COLO829 (cell line): ENCODE results near the gene RAD50.
"Not testable (repeated sequence)": the region's sequence is repeated elsewhere in the genome, so short reads cannot be mapped to it uniquely, and the experiment has no call there.

Source experiments
- DNase-seq: peaks from one replicate; pipeline ENCODE4 v3.0.0; 2012; ENCODE audit warnings: low spot score

RAD50 gene

GRCh38 chr5:132557478-132558172, 848 bp downstream of the RAD50 start:
- no peak for DNase-seq

GRCh38 chr5:132559383-132560060, 2.7 kb downstream of the RAD50 start:
- no peak for DNase-seq

DNA sequence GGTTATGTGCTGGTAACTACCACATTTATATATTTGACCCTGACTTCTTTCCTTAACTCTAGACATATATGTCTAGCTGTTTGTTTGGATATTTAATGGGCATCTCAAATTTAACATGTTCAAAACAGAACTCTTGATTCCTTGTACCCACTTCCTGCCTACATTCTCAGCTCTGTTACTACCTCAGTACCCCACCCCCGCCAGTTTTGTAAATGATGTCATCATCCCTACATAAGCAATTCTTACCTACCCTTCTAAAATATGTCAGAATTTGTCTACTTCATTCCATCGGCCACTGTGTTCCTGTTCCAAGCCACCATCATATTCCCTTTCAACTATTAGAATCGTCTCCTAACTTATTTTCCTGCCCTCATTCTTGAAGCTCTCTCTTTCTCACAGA, 4.8 kb downstream of the RAD50 start:
- no peak for DNase-seq

GRCh38 chr5:132564555-132564954, 7.8 kb downstream of the RAD50 start:
- not testable (repeated sequence) for DNase-seq

GRCh38 chr5:132566657-132567056, 9.9 kb downstream of the RAD50 start:
- no peak for DNase-seq

GRCh38 chr5:132576123-132576522, 19.3 kb downstream of the RAD50 start:
- DNase-seq: no peak

DNA sequence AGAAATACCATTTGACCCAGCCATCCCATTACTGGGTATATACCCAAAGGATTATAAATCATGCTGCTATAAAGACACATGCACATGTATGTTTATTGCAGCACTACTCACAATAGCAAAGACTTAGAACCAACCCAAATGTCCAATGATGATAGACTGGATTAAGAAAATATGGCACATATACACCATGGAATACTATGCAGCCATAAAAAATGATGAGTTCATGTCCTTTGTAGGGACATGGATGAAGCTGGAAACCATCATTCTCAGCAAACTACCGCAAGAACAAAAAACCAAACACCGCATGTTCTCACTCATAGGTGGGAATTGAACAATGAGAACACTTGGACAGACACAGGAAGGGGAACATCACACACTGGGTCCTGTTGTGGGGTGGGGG, 27.8 kb downstream of the RAD50 start:
- DNase-seq: not testable (repeated sequence)

- DNase-seq: no peak
These were observed 29.3 kb downstream of the RAD50 start for GRCh38 chr5:132586063-132586462.

- no peak for DNase-seq
These were observed 32.7 kb downstream of the RAD50 start for GRCh38 chr5:132589467-132589866.

DNA sequence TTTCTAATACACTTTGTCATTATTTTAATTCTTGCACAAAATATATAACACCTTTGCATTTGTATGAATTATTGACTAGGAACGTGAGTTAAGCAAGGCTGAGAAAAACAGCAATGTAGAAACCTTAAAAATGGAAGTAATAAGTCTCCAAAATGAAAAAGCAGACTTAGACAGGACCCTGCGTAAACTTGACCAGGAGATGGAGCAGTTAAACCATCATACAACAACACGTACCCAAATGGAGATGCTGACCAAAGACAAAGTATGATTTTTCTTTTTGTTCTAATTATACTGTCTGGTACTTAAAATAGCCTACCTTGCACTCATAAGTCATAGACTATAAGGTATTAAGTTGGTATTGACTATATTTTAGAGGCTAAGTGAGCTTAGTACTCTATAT, 34.4 kb downstream of the RAD50 start:
- DNase-seq: peak; percentile 0

- DNase-seq: no peak
These were observed 35.7 kb downstream of the RAD50 start for GRCh38 chr5:132592521-132592920.

- DNase-seq: no peak
These were observed 37.4 kb downstream of the RAD50 start for GRCh38 chr5:132594170-132594569.

DNA sequence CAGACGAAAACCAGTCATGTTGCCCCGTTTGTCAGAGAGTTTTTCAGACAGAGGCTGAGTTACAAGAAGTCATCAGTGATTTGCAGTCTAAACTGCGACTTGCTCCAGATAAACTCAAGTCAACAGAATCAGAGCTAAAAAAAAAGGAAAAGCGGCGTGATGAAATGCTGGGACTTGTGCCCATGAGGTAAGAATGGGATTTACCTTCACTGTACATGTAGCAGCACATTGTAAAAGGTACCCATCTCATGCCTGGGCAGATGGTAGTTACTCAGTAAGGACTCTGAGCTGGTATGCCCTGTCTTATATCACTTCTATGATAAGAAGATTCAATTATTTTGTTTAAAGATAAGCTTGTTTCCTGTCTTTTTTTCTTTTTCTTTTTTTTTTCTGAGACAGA, 38.8 kb downstream of the RAD50 start:
- no peak for DNase-seq

- no peak for DNase-seq
These were observed 44.4 kb downstream of the RAD50 start for GRCh38 chr5:132601071-132601728.

DNA sequence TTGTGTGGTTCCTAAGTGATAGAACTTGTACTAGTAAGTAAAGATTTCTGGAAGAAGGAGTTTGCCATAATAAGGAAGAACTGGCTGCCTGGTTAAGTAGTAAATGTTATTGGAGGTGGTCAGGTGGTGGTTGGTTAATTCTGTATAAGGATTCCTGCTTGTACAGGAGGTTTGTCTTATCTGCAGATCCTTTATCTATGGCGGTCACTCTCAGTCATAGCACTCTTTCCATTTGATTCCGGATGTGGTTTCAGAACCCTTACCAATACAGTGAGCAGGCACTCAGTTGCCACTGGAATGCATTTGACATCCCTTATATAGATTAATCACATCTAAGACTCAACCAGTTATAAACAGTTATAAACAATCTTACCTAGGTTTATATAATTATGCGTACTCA, 50.3 kb downstream of the RAD50 start:
- DNase-seq: no peak

DNA sequence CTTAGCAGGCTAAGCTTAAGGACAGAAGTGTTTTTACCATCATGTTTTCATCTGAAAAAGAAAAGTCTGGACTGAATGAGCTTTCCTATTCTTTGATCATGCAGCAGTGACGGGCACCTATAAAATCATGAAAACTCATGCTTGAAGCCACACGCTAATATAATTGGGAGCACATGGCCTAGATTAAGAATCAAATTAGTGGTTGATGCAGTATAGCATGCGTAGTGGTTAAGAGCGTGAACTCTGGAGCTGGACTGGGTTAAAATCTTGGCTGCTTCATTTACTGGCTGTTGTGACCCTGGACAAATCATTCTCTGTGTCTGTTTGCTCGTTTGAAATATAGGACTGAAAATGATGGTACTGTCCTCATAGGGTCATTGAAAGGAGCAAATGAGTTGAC, 51.3 kb downstream of the RAD50 start:
- DNase-seq: no peak

DNA sequence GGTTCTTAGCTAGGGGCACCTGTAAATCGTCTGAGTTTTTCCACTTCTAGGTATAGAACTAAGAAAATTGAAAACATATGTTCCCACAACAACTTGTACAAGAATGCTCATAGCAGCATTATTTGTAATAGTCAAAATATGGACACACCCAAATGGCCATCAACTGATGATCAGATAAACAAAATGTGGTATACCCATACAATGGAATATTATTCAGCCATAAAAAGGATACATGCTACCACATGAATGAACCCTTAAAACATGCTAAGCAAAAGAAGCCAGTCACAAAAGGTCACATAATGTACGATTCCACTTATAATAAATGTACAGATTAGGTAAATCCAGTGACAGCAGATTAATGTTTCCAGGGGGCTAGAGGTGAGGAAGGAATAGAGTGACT, 55.2 kb downstream of the RAD50 start:
- no peak for DNase-seq

DNA sequence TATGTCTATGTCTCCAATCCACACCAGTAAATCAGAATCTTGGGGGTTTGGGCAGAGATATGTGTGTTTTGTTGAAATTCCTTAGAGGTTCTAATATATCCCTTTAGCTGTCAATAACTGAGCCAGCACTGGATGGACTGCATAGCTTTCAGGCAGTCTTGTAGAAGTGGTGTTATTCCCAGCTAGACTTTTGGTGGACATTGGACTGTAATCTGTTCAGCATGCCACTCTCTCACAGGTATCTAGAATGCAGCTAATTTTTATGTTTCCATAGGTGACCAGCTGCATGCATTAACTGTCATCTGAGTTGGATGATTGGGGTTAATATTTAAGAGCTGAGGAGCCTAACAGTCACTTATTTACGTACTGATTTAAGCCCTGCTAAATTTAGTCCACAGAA, 56.1 kb downstream of the RAD50 start:
- no peak for DNase-seq

GRCh38 chr5:132621699-132622098, 64.9 kb downstream of the RAD50 start:
- DNase-seq: no peak

- no peak for DNase-seq
These were observed 65.8 kb downstream of the RAD50 start for GRCh38 chr5:132622608-132623007.

DNA sequence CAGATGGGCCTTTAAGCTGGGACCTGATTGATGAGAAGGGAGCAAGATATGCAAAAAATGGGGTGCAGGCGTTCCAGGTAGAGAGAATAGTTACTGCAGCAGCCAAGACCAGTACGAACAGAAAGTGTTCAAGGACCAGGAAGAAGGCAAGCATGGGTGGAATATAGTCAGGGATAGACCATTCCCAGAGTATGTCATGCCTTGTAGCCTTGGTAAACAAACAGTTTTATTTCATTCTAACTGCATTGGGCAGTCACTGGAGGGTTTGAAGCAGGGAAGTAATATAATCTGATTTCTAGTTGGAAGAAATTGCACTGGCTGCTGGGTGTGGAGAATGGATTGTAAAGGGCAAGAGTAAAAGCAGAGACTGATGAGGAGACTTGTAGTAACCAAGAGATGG, 70.7 kb downstream of the RAD50 start:
- no peak for DNase-seq

DNA sequence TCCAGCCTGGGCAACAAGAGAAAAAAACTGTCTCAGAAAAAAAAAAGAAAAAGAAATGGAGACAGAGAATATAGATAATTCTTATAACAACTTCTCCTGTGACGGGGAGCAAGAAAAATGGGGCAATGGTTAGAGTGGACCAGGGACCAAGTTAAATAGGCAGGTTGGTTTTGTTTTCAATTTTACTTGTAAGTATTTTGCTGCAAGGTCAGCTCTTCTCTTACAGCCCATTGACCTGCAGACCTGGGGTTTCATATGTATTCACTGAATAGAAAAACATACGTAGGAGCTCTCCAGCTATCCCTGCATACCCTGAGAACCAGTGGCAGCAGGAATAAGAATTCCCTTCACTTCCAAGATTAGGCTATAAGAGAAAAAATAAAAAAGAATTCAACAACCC, 72.0 kb downstream of the RAD50 start:
- no peak for DNase-seq

- DNase-seq: no peak
These were observed 72.6 kb downstream of the RAD50 start for GRCh38 chr5:132629230-132629944.
